WTC11 (cell line): Measurements from ENCODE around the gene GRIP2.

ENCODE experiments used
- CTCF ChIP-seq: fragments of 200-600 bp; IDR thresholded peaks from 2 replicates; pipeline ENCODE4 v1.8.0; 2022; ENCODE audit warnings: antibody characterized with exemption
- ETV6 ChIP-seq: sonication (generic); formaldehyde crosslinking; IDR thresholded peaks from 2 replicates; pipeline ENCODE4 v1.8.1; 2022; ENCODE audit warnings: mild to moderate bottlenecking, missing genetic modification reagents
- HMGXB4 ChIP-seq: sonication (generic); formaldehyde crosslinking; IDR thresholded peaks from 2 replicates; pipeline ENCODE4 v1.8.1; 2023; ENCODE audit warnings: mild to moderate bottlenecking, moderate library complexity, missing genetic modification reagents
- NR1H2 ChIP-seq: sonication (generic); formaldehyde crosslinking; IDR thresholded peaks from 2 replicates; pipeline ENCODE4 v1.9.0; 2021; ENCODE audit warnings: mild to moderate bottlenecking, moderate library complexity, missing genetic modification reagents
- RELA ChIP-seq: sonication (generic); formaldehyde crosslinking; IDR thresholded peaks from 2 replicates; pipeline ENCODE4 v1.8.1; 2022; ENCODE audit warnings: missing genetic modification reagents, mild to moderate bottlenecking, borderline replicate concordance
- SMAD3 ChIP-seq: sonication (generic); formaldehyde crosslinking; IDR thresholded peaks from 2 replicates; pipeline ENCODE4 v1.8.0; 2022; ENCODE audit warnings: missing genetic modification reagents, mild to moderate bottlenecking, borderline replicate concordance
- TCF7 ChIP-seq: sonication (generic); formaldehyde crosslinking; IDR thresholded peaks from 2 replicates; pipeline ENCODE4 v1.8.0; 2022; ENCODE audit warnings: mild to moderate bottlenecking, low read depth, missing genetic modification reagents, moderate library complexity
- ZBTB21 ChIP-seq: sonication (generic); formaldehyde crosslinking; IDR thresholded peaks from 2 replicates; pipeline ENCODE4 v1.8.1; 2023; ENCODE audit warnings: mild to moderate bottlenecking, missing genetic modification reagents, borderline replicate concordance
- ZNF121 ChIP-seq: sonication (generic); formaldehyde crosslinking; IDR thresholded peaks from 2 replicates; pipeline ENCODE4 v1.8.0; 2023; ENCODE audit warnings: missing genetic modification reagents
- ZNF232 ChIP-seq: sonication (generic); formaldehyde crosslinking; IDR thresholded peaks from 2 replicates; pipeline ENCODE4 v1.8.0; 2022; ENCODE audit warnings: mild to moderate bottlenecking, missing genetic modification reagents

- no peak for TF ChIP-seq RELA (CRISPR knock-in tag)
- TF ChIP-seq ETV6 (CRISPR knock-in tag), result no peak
- TF ChIP-seq CTCF, result no peak
- TF ChIP-seq SMAD3 (CRISPR knock-in tag), result no peak
- TF ChIP-seq TCF7 (CRISPR knock-in tag), result no peak
- no peak for TF ChIP-seq ZNF121 (CRISPR knock-in tag)
- TF ChIP-seq HMGXB4 (CRISPR knock-in tag), result no peak
- TF ChIP-seq ZBTB21 (CRISPR knock-in tag), result no peak
- TF ChIP-seq NR1H2, result no peak
- TF ChIP-seq ZNF232 (CRISPR knock-in tag), result no peak
Observed at GRCh38 chr3:14582045-14582410, 41.9 kb upstream of the GRIP2 start.
